NCI-H1694 treated with DMSO at 0.1 percent for 48 hours (cell line): ENCODE data around the gene MAP1LC3B.
"Not testable (repeated sequence)": the region's sequence is repeated elsewhere in the genome, so short reads cannot be mapped to it uniquely, and the experiment has no call there.

ENCODE experiments used
- DNase-seq: peaks from one replicate; lab custom pipeline; 2025; lab: John Stamatoyannopoulos, UW

MAP1LC3B gene

GRCh38 chr16:87380881-87381280 lies 11.3 kb upstream of the MAP1LC3B start:
- no peak for DNase-seq

GRCh38 chr16:87382023-87382785 lies 9.9 kb upstream of the MAP1LC3B start:
- no peak for DNase-seq

- DNase-seq = peak; percentile 85
Observed at GRCh38 chr16:87383505-87384161, 8.5 kb upstream of the MAP1LC3B start, which contains the start of gene FBXO31. Gene FBXO31, minus strand, starts transcription at chr16:87383776. Its CDS starts 32 bp downstream, at chr16:87383744.

- DNase-seq = no peak
Observed at GRCh38 chr16:87384162-87384874, 7.8 kb upstream of the MAP1LC3B start.

GRCh38 chr16:87384875-87385167 lies 7.3 kb upstream of the MAP1LC3B start:
- DNase-seq = not testable (repeated sequence)

GRCh38 chr16:87387942-87388817 lies 4.0 kb upstream of the MAP1LC3B start:
- DNase-seq = peak; percentile 91

GRCh38 chr16:87388818-87389134 lies 3.4 kb upstream of the MAP1LC3B start:
- DNase-seq = no peak

- DNase-seq = no peak
Observed at GRCh38 chr16:87389245-87389644, 2.9 kb upstream of the MAP1LC3B start.

- not testable (repeated sequence) for DNase-seq
Observed at GRCh38 chr16:87389914-87390313, 2.2 kb upstream of the MAP1LC3B start.

GRCh38 chr16:87390641-87391323 lies 1.4 kb upstream of the MAP1LC3B start:
- no peak for DNase-seq

GRCh38 chr16:87391324-87391949 lies 699 bp upstream of the MAP1LC3B start:
- no peak for DNase-seq

GRCh38 chr16:87392821-87393679 lies 914 bp downstream of the MAP1LC3B start:
- DNase-seq = no peak

- DNase-seq = no peak
Observed at GRCh38 chr16:87393680-87394055, 1.5 kb downstream of the MAP1LC3B start.

- DNase-seq = no peak
Observed at GRCh38 chr16:87395181-87395842, 3.2 kb downstream of the MAP1LC3B start.

GRCh38 chr16:87404764-87405625 lies 12.9 kb downstream of the MAP1LC3B start:
- no peak for DNase-seq

GRCh38 chr16:87406495-87407088 lies 14.5 kb downstream of the MAP1LC3B start:
- DNase-seq = no peak

- DNase-seq = no peak
Observed at GRCh38 chr16:87407511-87408112, 15.5 kb downstream of the MAP1LC3B start.

GRCh38 chr16:87409153-87409552 lies 17.0 kb downstream of the MAP1LC3B start:
- no peak for DNase-seq
